Measurements from ENCODE around the gene HS1BP3. TPM values are rescaled to one million over a fixed set of nuclear protein-coding genes. Genes with fewer than 3 reads are reported as not detected.

HS1BP3 gene
- polyA plus RNA-seq, 2 of the 4 experiments (the other 2 are of a cell fraction) = 12.4 to 23.5 TPM

- POLR2A ChIA-PET = no interaction called here
- Histone ChIP-seq H3K4me1 (no peaks in the 10 kb centered on the region), H3K9me3 (no peaks in the 10 kb centered on the region), H3K4me2 (no peak overlapping the region), H3K4me3 (no peak overlapping the region), H3K27ac (no peak overlapping the region)
- no peak for ATAC-seq
- no peak for DNase-seq (ENCODE audit: low read depth in 1 of 2, low spot score in 1 of 2)
- WGBS (ENCODE audit: missing lambda C conversion rate) = 91% methylated on average over 2 of the region's 2 CpGs
- CTCF ChIA-PET = interaction anchor here (0.8 to 2.1 kb wide), 5 partner anchors 10 to 346 kb away, joined by 3 to 7 read pairs (median 3); partner anchors contain the start of genes APOB and HS1BP3
- TF ChIP-seq CBX8 (IDR thresholded peaks at IDR 0.05) (no peak), BCL3 (IDR thresholded peaks at IDR 0.05) (no peak), KDM5A (IDR thresholded peaks at IDR 0.05) (no peak), EP300 (IDR thresholded peaks at IDR 0.05) (no peak), USF2 (IDR thresholded peaks at IDR 0.05) (no peak), SMC3 (IDR thresholded peaks at IDR 0.05) (no peak), MYC (IDR thresholded peaks at IDR 0.05; ENCODE audit: borderline replicate concordance, low read length) (no peak), ZSCAN20 (CRISPR knock-in tag; IDR thresholded peaks at IDR 0.05) (no peak), PBX3 (IDR thresholded peaks at IDR 0.05) (no peak), HDAC2 (IDR thresholded peaks at IDR 0.05) (no peak), EHMT2 (IDR thresholded peaks at IDR 0.05; ENCODE audit: low read depth) (no peak)
- FAIRE-seq = no peak
Measured at GRCh38 chr2:20697322-20697934, 46.5 kb upstream of the HS1BP3 start.

- POLR2A ChIA-PET = no interaction called here
- 89% methylated on average over 2 of the region's 2 CpGs for WGBS (ENCODE audit: missing lambda C conversion rate)
- CTCF ChIA-PET = interaction anchor here (2.0 kb wide), 1 partner anchor 45 kb away, joined by 5 read pairs; the partner anchor contains the start of gene HS1BP3
Measured at GRCh38 chr2:20696366-20696765, 45.5 kb upstream of the HS1BP3 start.

GRCh38 chr2:20693317-20693716 lies 42.4 kb upstream of the HS1BP3 start:
- Histone ChIP-seq H3K4me3 (no peak overlapping the region), H3K4me1 (no peaks in the 10 kb centered on the region), H3K27ac (no peak overlapping the region), H3K9me3 (no peaks in the 10 kb centered on the region), H3K4me2 (no peak overlapping the region)
- 81% methylated on average over 3 of the region's 3 CpGs for WGBS (ENCODE audit: missing lambda C conversion rate)
- ChIA-PET CTCF (interaction anchor here (0.7 to 1.5 kb wide), 3 partner anchors 8 to 32 kb away, joined by 3 to 6 read pairs (median 4); no protein-coding TSS in a partner anchor), POLR2A (no interaction called here)
- DNase-seq (ENCODE audit: low read depth in 1 of 2, low spot score in 1 of 2) = no peak
- ATAC-seq = no peak
- no peak for FAIRE-seq
- TF ChIP-seq MYC (IDR thresholded peaks at IDR 0.05; ENCODE audit: borderline replicate concordance, low read length) (no peak), TP53 (CRISPR knock-in tag; IDR thresholded peaks at IDR 0.05) (no peak), RFX5 (IDR thresholded peaks at IDR 0.05) (no peak), ESRRA (IDR thresholded peaks at IDR 0.05; ENCODE audit: borderline replicate concordance, low read length) (no peak), ELK1 (IDR thresholded peaks at IDR 0.05; ENCODE audit: low read depth, low read length) (no peak)

More at GRCh38 chr2:20696366-20696765, 45.5 kb upstream of the HS1BP3 start:
- no peak for DNase-seq (ENCODE audit: low read depth in 1 of 2, low spot score in 1 of 2)
- Histone ChIP-seq H3K4me3 (no peak overlapping the region), H3K4me1 (no peaks in the 10 kb centered on the region), H3K4me2 (no peak overlapping the region), H3K27ac (no peak overlapping the region), H3K9me3 (no peaks in the 10 kb centered on the region)
- TF ChIP-seq ESRRA (IDR thresholded peaks at IDR 0.05; ENCODE audit: borderline replicate concordance, low read length) = no peak
- TF ChIP-seq FOSB (CRISPR knock-in tag; IDR thresholded peaks at IDR 0.05) = no peak
- TF ChIP-seq HOXB5 (CRISPR knock-in tag; IDR thresholded peaks at IDR 0.05) = no peak
- TF ChIP-seq JUN (IDR thresholded peaks at IDR 0.05) = no peak
- TF ChIP-seq, protein P1, sequence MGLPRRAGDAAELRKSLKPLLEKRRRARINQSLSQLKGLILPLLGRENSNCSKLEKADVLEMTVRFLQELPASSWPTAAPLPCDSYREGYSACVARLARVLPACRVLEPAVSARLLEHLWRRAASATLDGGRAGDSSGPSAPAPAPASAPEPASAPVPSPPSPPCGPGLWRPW (IDR thresholded peaks at IDR 0.05) = no peak
- ATAC-seq = no peak
- no peak for FAIRE-seq

Data from A549 (cell line).